C4-2B (cell line): ENCODE data around the gene LUC7L2.
"Not testable (repeated sequence)": the region's sequence is repeated elsewhere in the genome, so short reads cannot be mapped to it uniquely, and the experiment has no call there.

Source experiments
- ZFX ChIP-seq: fragments of 450-650 bp; IDR thresholded peaks from 2 replicates; pipeline ENCODE4 v1.6.1; 2017
- TF ChIP-seq, protein P1 (sequence below): fragments of 450-650 bp; conservative IDR thresholded peaks from 2 replicates; pipeline ENCODE4 v1.5.1; 2017; ENCODE audit warnings: mild to moderate bottlenecking

DNA sequence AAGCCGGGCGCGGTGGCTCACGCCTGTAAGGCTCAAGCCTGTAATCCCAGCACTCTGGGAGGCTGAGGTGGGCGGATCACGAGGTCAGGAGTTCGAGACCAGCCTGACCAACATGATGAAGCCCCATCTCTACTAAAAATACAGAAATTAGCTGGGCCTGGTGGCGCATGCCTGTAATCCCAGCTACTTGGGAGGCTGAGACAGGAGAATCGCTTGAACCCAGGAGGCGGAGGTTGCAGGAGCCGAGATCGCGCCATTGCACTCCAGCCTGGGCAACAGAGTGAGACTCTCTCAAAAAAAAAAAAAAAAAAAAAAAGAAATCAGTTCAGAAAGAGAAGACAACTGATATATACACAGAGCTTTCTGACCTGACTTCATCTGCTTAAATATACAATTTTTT, 26.3 kb upstream of the LUC7L2 start:
- TF ChIP-seq, protein P1, sequence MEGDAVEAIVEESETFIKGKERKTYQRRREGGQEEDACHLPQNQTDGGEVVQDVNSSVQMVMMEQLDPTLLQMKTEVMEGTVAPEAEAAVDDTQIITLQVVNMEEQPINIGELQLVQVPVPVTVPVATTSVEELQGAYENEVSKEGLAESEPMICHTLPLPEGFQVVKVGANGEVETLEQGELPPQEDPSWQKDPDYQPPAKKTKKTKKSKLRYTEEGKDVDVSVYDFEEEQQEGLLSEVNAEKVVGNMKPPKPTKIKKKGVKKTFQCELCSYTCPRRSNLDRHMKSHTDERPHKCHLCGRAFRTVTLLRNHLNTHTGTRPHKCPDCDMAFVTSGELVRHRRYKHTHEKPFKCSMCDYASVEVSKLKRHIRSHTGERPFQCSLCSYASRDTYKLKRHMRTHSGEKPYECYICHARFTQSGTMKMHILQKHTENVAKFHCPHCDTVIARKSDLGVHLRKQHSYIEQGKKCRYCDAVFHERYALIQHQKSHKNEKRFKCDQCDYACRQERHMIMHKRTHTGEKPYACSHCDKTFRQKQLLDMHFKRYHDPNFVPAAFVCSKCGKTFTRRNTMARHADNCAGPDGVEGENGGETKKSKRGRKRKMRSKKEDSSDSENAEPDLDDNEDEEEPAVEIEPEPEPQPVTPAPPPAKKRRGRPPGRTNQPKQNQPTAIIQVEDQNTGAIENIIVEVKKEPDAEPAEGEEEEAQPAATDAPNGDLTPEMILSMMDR: not testable (repeated sequence)
- not testable (repeated sequence) for TF ChIP-seq ZFX
